HG02973 (cell line): Measurements from ENCODE around the gene DPY19L1.
"Not testable (repeated sequence)": the region's sequence is repeated elsewhere in the genome, so short reads cannot be mapped to it uniquely, and the experiment has no call there.

Experiments used
- ATAC-seq: cut with Tn5 transposase; IDR thresholded peaks from one replicate; pipeline ENCODE4 v1.9.1; 2021; ENCODE audit warnings: moderate library complexity; ENCODE audit not compliant: unreplicated experiment

Gene DPY19L1

GRCh38 chr7:34991938-34992840 is 45.1 kb downstream of the DPY19L1 start:
- ATAC-seq = peak; percentile 81

DNA sequence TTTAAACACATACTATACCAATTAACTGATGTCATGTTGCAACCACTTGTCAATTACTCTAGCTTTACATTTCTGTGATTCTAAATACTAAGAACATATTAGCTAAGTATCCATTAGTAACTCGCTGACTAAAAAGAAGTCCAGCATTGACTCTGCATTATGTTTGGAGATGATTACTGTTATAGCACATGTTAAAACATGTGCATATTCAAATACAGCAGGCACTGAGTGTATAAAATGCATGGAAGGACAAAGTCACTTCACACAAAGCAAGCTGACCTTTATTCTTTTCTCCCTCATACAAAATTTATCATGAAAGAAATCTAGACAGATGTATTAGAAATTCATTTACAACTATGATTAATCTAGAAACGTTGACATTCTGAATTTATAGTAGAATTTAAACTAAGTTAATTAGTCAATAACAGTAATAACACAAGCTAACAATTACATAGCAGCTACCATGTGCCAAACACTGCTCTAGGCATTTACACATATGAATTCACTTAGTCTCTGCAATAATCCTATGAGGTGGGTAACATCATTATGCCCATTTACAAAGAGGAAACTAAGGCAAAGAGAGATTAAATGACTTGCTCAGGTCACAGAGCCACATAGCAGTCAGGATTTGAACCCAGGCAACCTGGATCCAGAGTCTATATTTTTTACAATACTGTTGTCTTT is 48.7 kb downstream of the DPY19L1 start:
- ATAC-seq = not testable (repeated sequence)

- not testable (repeated sequence) for ATAC-seq
These were observed 52.1 kb downstream of the DPY19L1 start for GRCh38 chr7:34985155-34985554.

DNA sequence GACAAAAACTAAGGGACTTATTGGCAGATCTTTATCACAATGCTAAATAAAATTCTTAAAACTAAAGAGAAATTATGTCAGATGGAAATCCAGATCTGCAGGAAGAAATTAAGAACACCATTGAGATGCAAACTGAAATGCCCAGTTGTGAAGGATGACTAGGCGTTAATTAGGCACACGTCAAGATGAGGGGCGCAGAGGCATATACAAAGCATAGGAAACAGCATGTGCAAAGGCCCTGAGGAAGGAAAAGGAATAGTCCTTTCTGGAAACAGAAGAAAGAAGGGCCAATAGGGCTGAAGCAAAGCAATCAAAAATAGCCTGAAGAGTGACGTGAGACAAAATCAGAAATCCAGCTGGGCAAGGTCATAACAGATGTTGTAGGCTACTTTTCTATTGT is 53.1 kb downstream of the DPY19L1 start:
- not testable (repeated sequence) for ATAC-seq

DNA sequence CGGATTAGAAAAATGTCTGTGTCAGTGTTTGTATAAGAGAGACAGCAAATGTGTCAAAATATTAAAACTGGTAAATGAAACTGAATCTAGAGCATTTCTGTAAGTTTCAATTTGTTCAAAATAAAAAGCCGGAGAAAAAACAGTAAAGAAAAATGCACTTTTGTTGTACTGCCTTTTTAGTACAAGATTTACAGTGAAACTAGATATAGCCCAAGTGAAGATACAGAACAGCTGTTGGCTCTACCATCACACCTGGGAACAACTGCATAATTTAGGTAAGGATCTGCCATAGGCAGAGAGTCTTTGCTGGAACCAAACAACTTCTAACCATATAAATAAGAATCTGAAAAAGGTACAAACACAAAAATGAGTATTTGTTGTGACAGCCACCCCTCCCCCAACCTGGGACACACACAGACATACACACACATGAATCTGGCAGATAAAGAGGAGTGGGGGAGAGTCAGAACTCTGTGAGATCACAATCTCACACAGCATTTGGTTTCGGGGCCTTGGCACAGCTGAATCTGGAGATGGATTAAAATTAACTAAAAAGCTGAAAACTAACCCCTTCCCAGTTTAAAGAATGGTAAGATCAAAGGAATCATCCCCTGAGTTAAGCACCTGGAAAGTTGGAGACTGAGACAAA is 54.8 kb downstream of the DPY19L1 start:
- ATAC-seq = no peak

GRCh38 chr7:34979124-34979523 is 58.2 kb downstream of the DPY19L1 start:
- not testable (repeated sequence) for ATAC-seq

GRCh38 chr7:34973400-34973760 is 63.9 kb downstream of the DPY19L1 start:
- no peak for ATAC-seq

DNA sequence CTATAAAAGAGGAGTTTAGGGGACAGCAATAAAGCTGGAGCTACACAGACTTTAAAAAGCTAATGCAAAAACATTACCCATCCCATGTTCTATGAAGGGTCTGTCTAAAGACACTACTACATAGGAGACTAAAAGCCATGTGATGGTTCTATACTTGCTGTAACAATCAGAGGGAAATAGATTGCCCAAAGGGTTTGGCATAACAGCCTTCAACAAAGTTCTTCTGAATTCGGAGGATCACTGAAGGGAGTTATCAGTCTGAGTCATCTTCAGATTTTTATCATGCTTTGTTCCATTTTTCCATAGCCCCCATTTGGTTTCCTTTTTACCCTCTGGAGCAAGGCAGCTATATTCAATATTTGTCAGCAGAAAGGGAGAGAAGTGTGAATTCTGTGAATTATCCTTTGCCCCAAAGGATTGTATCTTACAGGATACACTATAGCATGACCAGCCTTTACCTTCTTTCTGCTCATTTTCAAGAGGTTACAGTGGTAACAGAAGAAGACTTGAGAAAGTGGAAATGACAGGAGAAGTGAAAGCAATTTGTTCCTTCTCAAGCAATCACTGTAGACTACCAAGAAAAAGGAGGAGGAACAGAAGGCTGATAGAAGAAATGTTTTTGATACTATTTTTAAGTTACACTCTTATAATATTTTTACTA is 64.4 kb downstream of the DPY19L1 start:
- ATAC-seq = peak; percentile 89

GRCh38 chr7:34967818-34968217 is 69.5 kb downstream of the DPY19L1 start:
- ATAC-seq = not testable (repeated sequence)

DNA sequence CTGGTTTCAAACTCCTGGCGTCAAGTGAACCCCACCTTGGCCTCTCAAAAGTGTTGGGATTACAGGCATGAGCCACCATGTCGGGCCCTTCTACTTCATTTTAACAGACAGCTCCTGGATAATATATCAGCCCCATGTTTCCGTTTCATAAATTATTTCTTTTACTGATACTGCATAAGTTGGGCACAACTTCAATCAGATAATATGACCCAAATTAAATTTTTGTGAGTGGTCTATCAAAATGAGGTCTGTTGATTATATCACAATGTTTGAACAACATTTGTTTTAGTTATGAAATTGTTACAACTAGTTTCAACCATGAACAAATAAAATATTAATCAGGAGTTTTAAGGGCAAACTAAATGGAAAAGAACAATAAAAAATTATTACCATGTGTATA is 70.8 kb downstream of the DPY19L1 start:
- not testable (repeated sequence) for ATAC-seq

- ATAC-seq = no peak
These were observed 79.3 kb downstream of the DPY19L1 start for GRCh38 chr7:34958021-34958420.

DNA sequence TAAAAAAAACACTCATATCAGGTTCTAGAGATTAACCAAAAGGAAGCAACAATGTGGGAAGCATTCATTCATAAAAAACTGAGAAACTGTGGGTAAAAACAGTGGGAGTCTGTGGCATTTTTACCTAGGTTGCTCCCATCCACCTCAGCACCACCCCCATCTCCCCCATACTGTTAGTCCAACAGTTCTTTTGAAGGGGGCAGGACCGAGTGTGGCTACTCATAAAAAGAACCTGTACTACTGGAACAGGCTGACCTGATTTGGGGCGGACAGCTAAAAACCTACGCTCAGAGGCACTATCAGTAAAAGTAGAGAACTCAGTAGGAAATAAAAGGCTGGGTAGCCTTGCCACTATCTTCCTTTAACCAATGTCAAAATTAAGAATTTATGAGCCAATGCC is 84.5 kb downstream of the DPY19L1 start:
- no peak for ATAC-seq

GRCh38 chr7:34949361-34949760 is 87.9 kb downstream of the DPY19L1 start:
- ATAC-seq = no peak

DNA sequence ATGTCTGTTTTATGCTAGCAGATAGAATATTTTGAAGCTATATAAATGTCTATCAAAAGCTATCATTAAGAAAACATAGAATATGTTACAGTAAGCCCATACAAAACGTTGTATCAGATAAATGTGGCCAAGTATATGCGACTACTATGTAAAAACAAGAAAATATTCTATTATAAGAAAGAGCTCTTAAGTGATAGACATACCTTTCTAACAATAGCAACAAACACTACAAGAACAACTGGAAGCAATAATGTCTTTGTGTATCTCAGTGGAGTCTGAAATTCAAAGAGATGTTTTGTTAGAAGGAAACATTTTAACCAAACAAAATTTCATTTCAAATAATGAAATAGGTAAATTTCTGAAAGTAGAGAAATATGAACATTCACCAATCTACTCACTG is 89.9 kb downstream of the DPY19L1 start:
- ATAC-seq = not testable (repeated sequence)

- ATAC-seq = no peak
These were observed 90.8 kb downstream of the DPY19L1 start for GRCh38 chr7:34946486-34946885.

GRCh38 chr7:34945894-34946477 is 91.3 kb downstream of the DPY19L1 start:
- ATAC-seq = not testable (repeated sequence)

DNA sequence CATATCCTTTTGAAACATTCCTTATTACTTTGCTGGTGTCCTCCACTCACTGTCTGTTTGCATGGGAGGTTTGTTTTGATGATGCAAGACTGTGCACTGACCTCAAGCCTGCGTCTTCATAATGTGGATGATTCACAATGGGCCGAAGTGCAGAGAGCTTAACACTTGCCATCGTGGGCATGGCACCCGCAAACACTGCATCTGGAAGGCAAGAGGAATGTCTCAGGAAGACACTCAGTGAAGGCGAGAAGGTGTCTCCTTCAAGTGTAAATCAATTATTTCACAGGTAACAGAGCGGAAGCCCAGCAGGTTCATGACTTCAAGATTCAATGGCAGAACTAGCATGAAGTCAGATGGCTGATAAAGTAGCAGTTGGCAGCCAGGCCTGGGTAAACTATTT is 98.1 kb downstream of the DPY19L1 start:
- ATAC-seq = no peak

- peak; percentile 60 for ATAC-seq
These were observed 101.5 kb downstream of the DPY19L1 start for GRCh38 chr7:34935735-34936165.

DNA sequence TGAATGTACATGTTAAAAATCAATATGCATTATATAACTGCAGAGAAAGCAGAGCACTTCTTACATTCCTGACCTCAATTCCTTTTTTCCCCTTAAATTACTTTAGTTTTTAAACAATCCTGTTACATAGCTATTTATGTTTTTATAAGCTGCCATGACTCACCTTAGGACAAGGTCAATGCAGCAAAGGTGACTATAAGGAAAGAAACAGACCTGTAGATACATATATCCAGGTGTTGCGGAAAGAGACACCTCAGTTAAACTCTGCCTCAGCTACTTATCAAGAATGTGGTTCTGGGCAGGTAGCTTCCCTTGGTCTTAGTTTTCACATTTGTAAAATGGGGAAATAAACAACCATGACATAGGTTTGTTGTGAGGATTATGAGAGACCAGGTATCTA is 105.5 kb downstream of the DPY19L1 start:
- ATAC-seq = no peak

DNA sequence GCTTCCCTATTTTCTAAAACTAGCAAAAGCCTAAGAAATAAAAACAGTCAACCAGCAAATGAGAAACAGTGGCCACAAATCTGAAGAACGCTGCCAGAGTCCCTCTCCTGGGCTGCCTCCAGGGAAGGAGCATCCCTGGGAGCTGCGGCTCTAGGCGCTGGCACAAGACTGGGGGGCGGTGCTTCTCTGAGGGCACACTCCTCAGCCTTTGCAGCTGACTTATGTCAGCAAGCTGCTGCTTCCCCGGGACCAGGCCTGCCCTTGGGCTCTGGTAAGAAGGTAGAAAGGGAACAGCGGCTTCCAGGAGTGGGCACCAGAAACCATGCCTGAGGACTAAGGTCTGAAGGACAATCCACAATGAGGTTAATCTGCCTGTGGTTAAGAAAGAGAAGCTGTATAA is 107.5 kb downstream of the DPY19L1 start:
- ATAC-seq = not testable (repeated sequence)

DNA sequence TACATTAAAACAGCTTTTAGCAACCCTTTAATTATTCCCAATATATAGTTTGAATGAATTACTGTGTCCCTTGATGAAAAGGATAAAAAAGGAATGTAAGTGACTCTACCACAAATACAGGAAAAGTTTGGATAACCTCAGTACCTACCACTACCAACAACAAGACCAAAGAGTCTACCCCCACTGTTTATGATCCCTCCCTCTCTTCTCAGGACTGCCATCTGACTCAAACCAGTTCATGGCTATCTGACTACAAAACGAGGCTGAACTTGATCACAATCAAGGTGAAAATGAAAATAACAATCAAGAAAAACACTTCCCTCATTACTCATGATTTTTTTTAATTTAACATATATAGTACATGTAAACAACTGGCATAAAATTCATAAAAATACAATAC is 108.7 kb downstream of the DPY19L1 start:
- no peak for ATAC-seq
